Kidney epithelial cell (primary cell): ENCODE data around the gene SLC5A11. TPM values are rescaled to one million over a fixed set of nuclear protein-coding genes. Genes with fewer than 3 reads are reported as not detected.

Experiments used
- DNase-seq: peaks from one replicate; pipeline ENCODE4 v3.0.0-alpha.2; 2010; ENCODE audit warnings: low read depth
- H3K27me3 ChIP-seq: 2 replicates; pipeline ENCODE4 v1.6.0; 2011; ENCODE audit warnings: low read length; ENCODE audit not compliant: control insufficient read depth, insufficient read depth
- H3K36me3 ChIP-seq: 2 replicates; pipeline ENCODE4 v1.5.1; 2011; ENCODE audit warnings: low read length; ENCODE audit not compliant: control insufficient read depth, insufficient read depth
- H3K4me3 ChIP-seq: 2 replicates; pipeline ENCODE4 v1.5.1; 2011; ENCODE audit warnings: low read depth, mild to moderate bottlenecking, control low read depth, low read length
- CTCF ChIP-seq: IDR thresholded peaks from 2 replicates; pipeline ENCODE4 v1.5.1; 2011; ENCODE audit warnings: mild to moderate bottlenecking, moderate library complexity, low read length, control low read depth, inconsistent platforms; ENCODE audit not compliant: insufficient read depth, poor library complexity, severe bottlenecking
- total RNA-seq: library from RNA; depleted of rRNA; stranded (reverse); fragments of >200 nt; gene quantifications from 2 replicates; pipeline ENCODE4 v1.2.3, GENCODE V29; 2015

Gene SLC5A11
- total RNA-seq, 1 donor from 2014 or later, result not detected

GRCh38 chr16:24858219-24859041 is 12.7 kb downstream of the SLC5A11 start:
- Histone ChIP-seq H3K4me3 (no peak overlapping the region), H3K36me3 (no peaks in the 10 kb centered on the region), H3K27me3 (no peaks in the 10 kb centered on the region)
- DNase-seq, result no peak
- no peak for TF ChIP-seq CTCF

GRCh38 chr16:24861461-24861860 is 15.7 kb downstream of the SLC5A11 start:
- no peaks in the 10 kb centered on the region for H3K27me3 ChIP-seq
- no peak for DNase-seq
- no peak overlapping the region for H3K4me3 ChIP-seq
- H3K36me3 ChIP-seq, result no peaks in the 10 kb centered on the region
- no peak for TF ChIP-seq CTCF

- H3K4me3 ChIP-seq, result no peak overlapping the region
- no peak for TF ChIP-seq CTCF
- H3K27me3 ChIP-seq, result no peaks in the 10 kb centered on the region
- DNase-seq, result no peak
- no peaks in the 10 kb centered on the region for H3K36me3 ChIP-seq
Measured at GRCh38 chr16:24863582-24864437, 18.0 kb downstream of the SLC5A11 start.

GRCh38 chr16:24869033-24869432 is 23.3 kb downstream of the SLC5A11 start:
- no peak for TF ChIP-seq CTCF
- Histone ChIP-seq H3K4me3 (no peak overlapping the region), H3K27me3 (no peaks in the 10 kb centered on the region), H3K36me3 (no peaks in the 10 kb centered on the region)
- DNase-seq, result no peak

GRCh38 chr16:24871891-24872290 is 26.1 kb downstream of the SLC5A11 start:
- DNase-seq, result no peak
- no peak overlapping the region for H3K4me3 ChIP-seq
- H3K36me3 ChIP-seq, result no peaks in the 10 kb centered on the region
- TF ChIP-seq CTCF, result no peak
- no peaks in the 10 kb centered on the region for H3K27me3 ChIP-seq
